ENCODE measurements around the gene MOCOS.

GRCh38 chr18:36153771-36154170, 33.5 kb upstream of the MOCOS start:
- TF ChIP-seq SRF (IDR thresholded peaks at IDR 0.05; ENCODE audit: low read depth) (no peak), CTCF (IDR thresholded peaks at IDR 0.05 in 2 of 3, conservative IDR thresholded peaks at IDR 0.05 in 1 of 3; ENCODE audit: borderline replicate concordance in 1 of 3, insufficient read depth in 1 of 3, low read depth in 2 of 3, low read length in 2 of 3) (no peak), EZH2 (IDR thresholded peaks at IDR 0.05) (no peak), RAD21 (IDR thresholded peaks at IDR 0.05; ENCODE audit: low read depth) (no peak)
